VCaP (cell line): ENCODE measurements around the gene THEMIS.

ENCODE experiments used
- H3K27ac ChIP-seq: fragments of 450-650 bp; 2 replicates; pipeline ENCODE4 v1.5.1; 2017
- CTCF ChIP-seq: fragments of 450-650 bp; conservative IDR thresholded peaks from 2 replicates; pipeline ENCODE4 v1.5.1; 2017; ENCODE audit warnings: mild to moderate bottlenecking, moderate library complexity

Gene THEMIS

DNA sequence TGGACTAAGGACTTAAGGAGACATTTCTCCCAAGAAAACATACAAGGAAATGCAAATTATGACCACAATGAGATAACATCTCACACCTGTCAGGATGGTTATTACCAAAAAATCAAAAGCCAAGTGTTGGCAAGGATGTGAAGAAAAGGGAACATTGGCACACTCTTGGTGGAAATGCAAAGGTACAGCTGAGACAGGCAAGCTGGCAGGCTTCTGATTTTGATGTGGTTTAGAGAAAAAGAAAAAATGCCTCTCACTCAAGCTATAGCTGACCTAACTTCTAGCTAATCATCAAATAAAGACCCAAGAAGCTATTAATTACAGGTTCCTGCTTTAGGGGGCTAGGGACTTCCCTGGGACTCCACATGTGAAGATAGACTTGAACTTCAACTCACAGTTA is 139.8 kb downstream of the THEMIS start:
- TF ChIP-seq CTCF = no peak

DNA sequence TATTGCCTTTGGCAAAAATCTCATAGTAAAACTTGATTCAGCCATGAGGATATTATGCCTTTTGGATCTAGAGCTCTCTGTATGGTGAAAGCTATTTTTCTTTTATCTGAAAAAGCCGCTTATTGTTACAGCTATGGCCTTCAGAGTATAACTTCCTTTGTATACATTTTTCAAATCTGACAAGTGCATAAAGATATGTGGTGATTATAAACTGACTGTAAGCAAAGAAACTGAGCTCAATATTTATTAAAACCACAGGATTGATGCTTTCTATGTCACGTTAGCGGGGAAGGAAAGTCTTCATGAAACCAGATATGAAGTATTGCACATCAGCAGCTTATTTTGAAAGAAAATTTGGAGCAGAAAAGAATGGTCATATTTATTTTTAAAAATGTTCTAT is 151.8 kb downstream of the THEMIS start:
- H3K27ac ChIP-seq = no peak overlapping the region
- no peak for TF ChIP-seq CTCF

More for the DNA sequence above, 139.8 kb downstream of the THEMIS start:
- H3K27ac ChIP-seq = no peak overlapping the region

DNA sequence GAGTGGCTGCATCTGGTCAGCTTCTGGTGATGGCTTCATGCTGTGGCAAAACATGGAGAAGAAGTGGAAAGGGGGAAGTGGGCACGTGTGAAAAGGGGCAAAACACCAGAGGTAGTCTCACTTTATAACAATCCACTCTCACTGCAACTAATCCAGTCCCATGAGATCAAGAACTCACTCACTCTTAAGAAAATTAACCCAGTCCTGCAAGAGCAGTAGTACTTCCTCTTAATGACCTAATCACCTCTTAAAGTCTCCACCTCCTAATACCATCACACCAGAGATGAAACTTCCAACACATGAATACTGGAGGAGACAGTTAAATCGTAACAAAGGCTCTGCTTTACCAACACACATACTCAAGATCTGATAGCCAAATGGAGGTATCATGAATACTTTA is 152.6 kb downstream of the THEMIS start:
- TF ChIP-seq CTCF = no peak

DNA sequence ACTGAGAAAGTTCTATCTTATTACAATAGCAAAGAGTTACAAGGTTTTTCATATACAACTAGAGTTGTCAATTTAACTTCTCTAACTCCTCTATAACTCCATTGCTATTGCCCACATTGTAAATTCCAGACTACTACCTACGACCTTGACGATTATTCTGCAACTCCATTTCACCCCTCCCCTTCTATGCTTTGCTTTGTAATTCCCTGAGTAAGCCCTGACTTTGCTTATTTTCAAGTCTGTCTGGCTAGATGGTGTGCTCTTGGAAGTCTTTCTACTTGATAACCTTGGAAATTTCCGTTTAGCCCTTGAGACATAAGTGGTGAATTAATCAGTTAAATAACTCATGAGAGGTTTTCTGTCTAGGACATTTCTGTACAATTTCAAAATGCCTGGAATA is 162.4 kb downstream of the THEMIS start:
- no peak overlapping the region for H3K27ac ChIP-seq
- TF ChIP-seq CTCF = no peak

More for the DNA sequence above, 152.6 kb downstream of the THEMIS start:
- no peak overlapping the region for H3K27ac ChIP-seq

DNA sequence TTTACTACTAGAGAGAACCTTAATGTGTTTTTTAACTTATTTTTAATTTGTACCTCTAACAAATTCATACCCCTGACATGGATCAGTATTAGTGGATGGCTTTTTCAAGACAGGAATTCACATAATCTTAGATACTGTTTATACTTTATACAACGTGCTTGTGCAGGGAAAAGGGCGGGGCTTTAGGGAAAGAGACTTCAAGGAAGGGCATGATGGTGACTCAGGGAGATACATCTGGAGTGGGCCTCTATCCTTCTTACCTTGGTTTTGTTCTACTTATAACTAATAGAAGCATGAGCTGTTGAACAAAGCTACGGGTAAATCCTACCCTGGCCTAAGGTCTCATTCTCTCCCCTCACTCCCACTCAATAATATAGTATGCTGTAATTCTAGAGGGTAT is 163.1 kb downstream of the THEMIS start:
- peak overlapping the region; percentile 11; the same call in 1 of the 2 replicates for H3K27ac ChIP-seq
- no peak for TF ChIP-seq CTCF

GRCh38 chr6:127737009-127737486 is 163.8 kb downstream of the THEMIS start:
- TF ChIP-seq CTCF = peak; percentile 82
- peak overlapping the region; percentile 11; the same call in 1 of the 2 replicates for H3K27ac ChIP-seq

DNA sequence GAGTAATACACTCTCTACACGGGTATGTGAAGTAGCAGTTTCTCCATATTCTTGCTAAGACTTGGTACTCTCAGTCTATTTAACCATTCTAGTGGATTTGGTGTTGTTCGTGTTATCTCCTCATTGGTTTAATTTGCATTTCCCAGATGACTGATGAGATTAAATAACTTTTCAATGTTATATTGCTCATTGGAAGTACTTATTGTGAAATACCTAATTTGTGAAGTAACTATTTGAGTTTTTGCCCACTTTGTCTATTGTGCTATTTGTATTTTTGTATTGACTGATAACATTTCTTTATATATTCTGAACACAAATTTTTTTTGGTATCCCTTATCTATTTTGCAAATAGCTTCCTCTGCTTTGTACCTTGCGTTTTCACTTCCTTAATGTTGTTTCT is 167.9 kb downstream of the THEMIS start:
- no peak for TF ChIP-seq CTCF
- no peak overlapping the region for H3K27ac ChIP-seq
